Keratinocyte (primary cell): ENCODE data around the gene MYL5. TPM values are rescaled to one million over a fixed set of nuclear protein-coding genes. Genes with fewer than 3 reads are reported as not detected.

Source experiments
- DNase-seq: peaks from one replicate; pipeline ENCODE4 v3.0.0-alpha.2; 2011; ENCODE audit warnings: low read depth, missing footprints, low spot score
- FAIRE-seq: peaks from 2 replicates; lab custom pipeline; 2011; peaks lifted over from hg19 to GRCh38; lab: Jason Lieb, UNC
- H2AFZ ChIP-seq: 2 replicates; pipeline ENCODE4 v1.6.0; 2012; ENCODE audit warnings: low read length, control low read depth, inconsistent platforms; ENCODE audit not compliant: control insufficient read depth
- H3K27ac ChIP-seq: 2 replicates; pipeline ENCODE4 v1.5.1; 2011; ENCODE audit warnings: low read length; ENCODE audit not compliant: control insufficient read depth, insufficient read depth
- H3K27me3 ChIP-seq: 3 replicates; pipeline ENCODE4 v1.6.0; 2011; ENCODE audit warnings: low read length; ENCODE audit not compliant: control insufficient read depth, insufficient read depth; ENCODE audit errors: extremely low read depth
- H3K36me3 ChIP-seq, 2 experiments: 2 replicates in 1 of 2; 3 replicates in 1 of 2; pipeline ENCODE4 v1.5.1; 2011; ENCODE audit warnings: low read length in 2 of 2, mild to moderate bottlenecking in 1 of 2; ENCODE audit not compliant: control insufficient read depth in 2 of 2, insufficient read depth in 2 of 2; ENCODE audit errors: extremely low read depth in 1 of 2
- H3K4me1 ChIP-seq: 3 replicates; pipeline ENCODE4 v1.5.1; 2011; ENCODE audit warnings: low read length; ENCODE audit not compliant: control insufficient read depth, insufficient read depth; ENCODE audit errors: extremely low read depth
- H3K4me2 ChIP-seq: 3 replicates; pipeline ENCODE4 v1.6.0; 2011; ENCODE audit warnings: low read depth, low read length; ENCODE audit not compliant: control insufficient read depth, insufficient read depth; ENCODE audit errors: extremely low read depth
- H3K4me3 ChIP-seq, 3 experiments: fragments of 200-600 bp in 1 of 3; sonication (generic) in 1 of 3; 2 replicates in 2 of 3; 3 replicates in 1 of 3; pipeline ENCODE4 v1.5.1; 2011 to 2016; ENCODE audit warnings: low read length in 3 of 3, mild to moderate bottlenecking in 3 of 3, control low read depth in 2 of 3, inconsistent platforms in 1 of 3, low read depth in 1 of 3, mixed read lengths in 1 of 3, mixed run types in 1 of 3, moderate library complexity in 1 of 3; ENCODE audit not compliant: control insufficient read depth in 2 of 3, insufficient read depth in 2 of 3; ENCODE audit errors: extremely low read depth in 1 of 3
- H3K79me2 ChIP-seq: 2 replicates; pipeline ENCODE4 v1.6.0; 2012; ENCODE audit warnings: low read length; ENCODE audit not compliant: control insufficient read depth, insufficient read depth
- H3K9ac ChIP-seq: 3 replicates; pipeline ENCODE4 v1.6.0; 2011; ENCODE audit warnings: low read length; ENCODE audit not compliant: control insufficient read depth, insufficient read depth; ENCODE audit errors: extremely low read depth
- H3K9me1 ChIP-seq: 3 replicates; pipeline ENCODE4 v1.6.0; 2011; ENCODE audit warnings: low read length; ENCODE audit not compliant: control insufficient read depth, insufficient read depth; ENCODE audit errors: extremely low read depth
- H3K9me3 ChIP-seq: 2 replicates; pipeline ENCODE4 v1.5.1; 2012; ENCODE audit warnings: low read depth, low read length; ENCODE audit not compliant: control insufficient read depth
- H4K20me1 ChIP-seq: 3 replicates; pipeline ENCODE4 v1.6.0; 2011; ENCODE audit warnings: low read length; ENCODE audit not compliant: control insufficient read depth, insufficient read depth; ENCODE audit errors: extremely low read depth
- CTCF ChIP-seq, 3 experiments: IDR thresholded peaks in 1 of 3; conservative IDR thresholded peaks in 1 of 3; optimal IDR thresholded peaks in 1 of 3; 2 replicates in 2 of 3; 3 replicates in 1 of 3; pipeline versions ENCODE3 to v1.5.1; 2011; ENCODE audit warnings: low read length in 3 of 3, mild to moderate bottlenecking in 3 of 3, moderate library complexity in 2 of 3, control low read depth in 1 of 3, inconsistent platforms in 1 of 3; ENCODE audit not compliant: insufficient read depth in 2 of 3; ENCODE audit errors: extremely low read depth in 1 of 3
- EZH2 ChIP-seq: IDR thresholded peaks from one replicate; pipeline ENCODE4 v1.6.1; 2012; ENCODE audit warnings: inconsistent platforms, mild to moderate bottlenecking, low read length, moderate library complexity
- dilution Hi-C: fragments of 300-500 bp; cut with MboI; formaldehyde crosslinking; loops from one replicate; pipeline ENCODE4 v1.7.0; 2020; ENCODE audit warnings: low sequenced_read_pairs; ENCODE audit not compliant: extremely low pct_ligation_motif_present
- polyA plus RNA-seq, 5 experiments: library from polyadenylated mRNA; depleted of rRNA in 3 of 5; stranded (reverse) in 3 of 5; stranded (forward) in 1 of 5; unstranded in 1 of 5; fragments of >200 nt; gene quantifications; 1 replicate in 1 of 5; 2 replicates in 3 of 5; 3 replicates in 1 of 5; pipeline versions ENCODE4 v1.2.1 to v1.2.3, GENCODE V29; 2011 to 2012; ENCODE audit warnings: missing spikeins in 2 of 5, low read depth in 1 of 5, low replicate concordance in 1 of 5

MYL5 gene
- polyA plus RNA-seq, 1 donor (not counting 4 experiments of a cell fraction or from before 2014, with no cell fraction given) = 8.0 TPM

DNA sequence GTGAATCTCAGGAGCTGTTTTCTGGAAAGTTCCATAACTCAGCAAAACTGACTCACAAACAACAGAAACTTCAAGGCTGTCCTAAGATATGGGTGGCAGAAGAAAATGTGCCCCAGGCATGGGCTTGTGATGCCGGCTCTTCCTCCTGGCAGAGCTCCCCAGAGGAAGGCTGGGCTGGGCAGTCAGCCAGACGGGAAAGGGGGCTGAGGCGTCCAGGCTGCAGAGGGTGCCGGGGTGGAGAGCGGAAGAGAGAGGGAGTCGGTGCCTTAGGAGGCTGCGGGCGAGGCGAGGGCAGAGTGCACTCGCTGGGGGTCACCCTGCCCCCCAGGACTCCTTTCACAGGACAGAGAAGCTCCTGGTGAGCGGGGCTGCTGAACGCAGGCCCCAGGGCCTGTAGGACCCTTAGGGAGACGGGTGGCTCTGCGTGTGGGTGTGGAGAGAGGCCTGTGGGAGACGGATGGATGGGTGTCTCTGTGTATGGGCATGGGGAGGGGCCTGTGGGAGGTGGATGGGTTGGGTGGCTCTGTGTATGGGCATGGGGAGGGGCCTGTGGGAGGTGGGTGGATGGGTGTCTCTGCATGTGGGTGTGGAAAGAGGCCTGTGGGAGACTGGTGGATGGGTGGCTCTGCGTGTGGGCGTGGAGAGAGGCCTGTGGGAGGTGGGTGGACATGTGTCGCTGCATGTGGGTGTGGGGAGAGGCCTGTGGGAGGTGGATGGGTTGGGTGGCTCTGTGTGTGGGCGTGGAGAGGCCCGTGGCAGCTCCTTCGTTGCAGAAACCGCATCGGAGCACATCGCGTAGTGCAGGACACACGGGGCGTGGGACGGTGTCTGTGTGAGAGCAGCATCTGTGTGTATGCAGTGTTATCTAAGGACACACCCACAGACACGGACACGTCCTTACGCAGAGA lies 47.2 kb downstream of the MYL5 start:
- FAIRE-seq (peak; percentile 84), DNase-seq (peak; percentile 81)
- Histone ChIP-seq H3K4me2 (peak overlapping the region; percentile 89), H3K27me3 (no peaks in the 10 kb centered on the region), H2AFZ (peak overlapping the region; percentile 41), H3K27ac (peak overlapping the region; percentile 88), H3K9me1 (peaks cover 2% of the 10 kb centered on the region), H4K20me1 (peaks cover 16% of the 10 kb centered on the region), H3K36me3 (peaks cover 4 to 6% of the 10 kb centered on the region in 2 experiments), H3K4me1 (peaks cover 19% of the 10 kb centered on the region), H3K4me3 (peak overlapping the region in 2 of 3 experiments; percentile 45 to 62), H3K9ac (peak overlapping the region; percentile 67), H3K9me3 (no peaks in the 10 kb centered on the region), H3K79me2 (peaks cover 79% of the 10 kb centered on the region)
- TF ChIP-seq EZH2 (no peak), CTCF (optimal IDR thresholded peaks at IDR 0.05 in 1 of 3, IDR thresholded peaks at IDR 0.05 in 1 of 3, conservative IDR thresholded peaks at IDR 0.05 in 1 of 3; ENCODE audit: extremely low read depth in 1 of 3, insufficient read depth in 2 of 3, low read length in 3 of 3) (no peak)
- dilution Hi-C loops = no loop called here

DNA sequence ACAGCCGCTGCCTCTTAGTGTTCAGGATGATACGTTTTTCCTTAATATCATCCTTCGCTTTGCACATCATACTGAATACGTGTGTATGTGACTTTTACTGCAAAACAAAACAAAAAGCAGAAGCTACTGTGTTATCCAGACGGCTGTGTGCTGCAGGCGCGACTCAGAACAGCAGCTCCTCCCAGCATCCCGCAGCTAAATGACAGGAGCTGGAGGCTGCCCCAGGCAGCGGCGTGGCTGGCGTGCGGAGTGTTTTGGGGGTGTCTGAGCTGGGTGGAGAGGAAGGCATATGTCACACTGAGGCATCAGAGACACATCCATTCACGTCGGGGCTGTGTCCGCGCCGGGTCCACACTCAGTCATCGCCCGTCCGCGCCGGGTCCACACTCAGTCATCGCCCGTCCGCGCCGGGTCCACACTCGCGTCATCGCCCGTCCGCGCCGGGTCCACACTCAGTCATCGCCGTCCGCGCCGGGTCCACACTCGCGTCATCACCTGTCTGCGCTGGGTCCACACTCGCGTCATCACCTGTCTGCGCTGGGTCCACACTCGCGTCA lies 47.9 kb downstream of the MYL5 start:
- Histone ChIP-seq H3K4me3 (no peak overlapping the region), H3K4me1 (peaks cover 19% of the 10 kb centered on the region), H3K36me3 (peaks cover 4 to 6% of the 10 kb centered on the region in 2 experiments), H4K20me1 (peaks cover 16% of the 10 kb centered on the region), H2AFZ (no peak overlapping the region), H3K4me2 (peak overlapping the region; percentile 10), H3K9ac (no peak overlapping the region), H3K79me2 (peaks cover 80% of the 10 kb centered on the region), H3K9me1 (peaks cover 2% of the 10 kb centered on the region), H3K9me3 (no peaks in the 10 kb centered on the region), H3K27ac (no peak overlapping the region), H3K27me3 (no peaks in the 10 kb centered on the region)
- no peak for TF ChIP-seq EZH2
- TF ChIP-seq CTCF (optimal IDR thresholded peaks at IDR 0.05 in 1 of 3, IDR thresholded peaks at IDR 0.05 in 1 of 3, conservative IDR thresholded peaks at IDR 0.05 in 1 of 3; ENCODE audit: extremely low read depth in 1 of 3, insufficient read depth in 2 of 3, low read length in 3 of 3) = no peak
- FAIRE-seq (no peak), DNase-seq (no peak)
- dilution Hi-C loops = no loop called here
